Upper lobe of right lung (tissue), 1 donor: Measurements from ENCODE around the gene KAT6B. TPM values are rescaled to one million over a fixed set of nuclear protein-coding genes. Genes with fewer than 3 reads are reported as not detected.
"Not testable (repeated sequence)": the region's sequence is repeated elsewhere in the genome, so short reads cannot be mapped to it uniquely, and the experiment has no call there.

Experiments
- ATAC-seq: fragments of 200-7000 bp; cut with Tn5 transposase; one replicate; pipeline ENCODE4 v1.9.1; 2020; ENCODE audit warnings: mild to moderate bottlenecking, moderate library complexity
- DNase-seq: peaks from one replicate; pipeline ENCODE4 v3.0.0-alpha.2; 2020
- H3K27ac ChIP-seq: fragments of 200-600 bp; one replicate; pipeline ENCODE4 v1.8.0; 2022
- H3K27me3 ChIP-seq: fragments of 200-600 bp; one replicate; pipeline ENCODE4 v1.8.0; 2022; ENCODE audit warnings: mild to moderate bottlenecking
- H3K36me3 ChIP-seq: fragments of 200-600 bp; one replicate; pipeline ENCODE4 v1.8.0; 2022
- H3K4me1 ChIP-seq: fragments of 200-600 bp; one replicate; pipeline ENCODE4 v1.8.0; 2022
- H3K4me3 ChIP-seq: fragments of 200-600 bp; one replicate; pipeline ENCODE4 v1.8.0; 2022; ENCODE audit warnings: mild to moderate bottlenecking
- H3K9me3 ChIP-seq: fragments of 200-600 bp; one replicate; pipeline ENCODE4 v1.8.0; 2022
- intact Hi-C: fragments of 100-400 bp; cut with DNase I; formaldehyde crosslinking; loops from one replicate; pipeline ENCODE4 v1.11.0; 2022
- total RNA-seq: library from RNA; stranded (reverse); fragmentation: NEBNext Ultra II Directional; extraction: Animal tissue kit (Norgen Biotek cat#: 25700); gene quantifications from one replicate; pipeline ENCODE4 v1.2.1, GENCODE V29; 2021
- TF ChIP-seq, protein P1 (sequence below): fragments of 200-600 bp; IDR thresholded peaks from one replicate; pipeline ENCODE4 v1.8.0; 2022; ENCODE audit warnings: antibody characterized with exemption
- donor health status: DM: no; HTN: yes; CAD: no; lungs with severe emphysema.

The KAT6B gene
- total RNA-seq, 1 donor from 2014 or later: 45.4 TPM

DNA sequence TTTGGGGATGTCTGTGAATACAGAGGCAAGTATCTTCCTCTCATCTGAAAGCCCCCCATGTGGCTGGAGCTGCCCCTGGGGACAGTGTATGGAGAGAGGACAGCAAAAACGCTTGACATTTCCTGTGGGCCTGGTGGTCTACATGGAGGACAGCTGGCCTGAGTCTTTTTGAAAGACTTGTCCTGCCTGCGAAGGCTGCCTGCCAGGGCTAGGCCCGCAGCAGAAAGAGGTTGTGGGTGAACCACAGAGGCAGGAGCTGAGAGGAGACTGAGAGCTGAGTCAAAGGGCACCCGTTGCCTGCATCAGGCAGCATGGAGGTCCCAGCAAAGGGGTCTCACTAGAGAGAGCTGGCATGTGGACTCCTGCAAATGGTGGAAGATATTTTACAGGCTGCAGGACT, 66.4 kb downstream of the KAT6B start:
- Histone ChIP-seq H3K27ac (no peak overlapping the region), H3K36me3 (no peaks in the 10 kb centered on the region), H3K9me3 (no peaks in the 10 kb centered on the region), H3K4me3 (no peak overlapping the region), H3K27me3 (no peaks in the 10 kb centered on the region), H3K4me1 (peaks cover 18% of the 10 kb centered on the region)
- no peak for ATAC-seq
- DNase-seq: no peak
- TF ChIP-seq, protein P1, sequence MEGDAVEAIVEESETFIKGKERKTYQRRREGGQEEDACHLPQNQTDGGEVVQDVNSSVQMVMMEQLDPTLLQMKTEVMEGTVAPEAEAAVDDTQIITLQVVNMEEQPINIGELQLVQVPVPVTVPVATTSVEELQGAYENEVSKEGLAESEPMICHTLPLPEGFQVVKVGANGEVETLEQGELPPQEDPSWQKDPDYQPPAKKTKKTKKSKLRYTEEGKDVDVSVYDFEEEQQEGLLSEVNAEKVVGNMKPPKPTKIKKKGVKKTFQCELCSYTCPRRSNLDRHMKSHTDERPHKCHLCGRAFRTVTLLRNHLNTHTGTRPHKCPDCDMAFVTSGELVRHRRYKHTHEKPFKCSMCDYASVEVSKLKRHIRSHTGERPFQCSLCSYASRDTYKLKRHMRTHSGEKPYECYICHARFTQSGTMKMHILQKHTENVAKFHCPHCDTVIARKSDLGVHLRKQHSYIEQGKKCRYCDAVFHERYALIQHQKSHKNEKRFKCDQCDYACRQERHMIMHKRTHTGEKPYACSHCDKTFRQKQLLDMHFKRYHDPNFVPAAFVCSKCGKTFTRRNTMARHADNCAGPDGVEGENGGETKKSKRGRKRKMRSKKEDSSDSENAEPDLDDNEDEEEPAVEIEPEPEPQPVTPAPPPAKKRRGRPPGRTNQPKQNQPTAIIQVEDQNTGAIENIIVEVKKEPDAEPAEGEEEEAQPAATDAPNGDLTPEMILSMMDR: no peak
- intact Hi-C loops: no loop called here

DNA sequence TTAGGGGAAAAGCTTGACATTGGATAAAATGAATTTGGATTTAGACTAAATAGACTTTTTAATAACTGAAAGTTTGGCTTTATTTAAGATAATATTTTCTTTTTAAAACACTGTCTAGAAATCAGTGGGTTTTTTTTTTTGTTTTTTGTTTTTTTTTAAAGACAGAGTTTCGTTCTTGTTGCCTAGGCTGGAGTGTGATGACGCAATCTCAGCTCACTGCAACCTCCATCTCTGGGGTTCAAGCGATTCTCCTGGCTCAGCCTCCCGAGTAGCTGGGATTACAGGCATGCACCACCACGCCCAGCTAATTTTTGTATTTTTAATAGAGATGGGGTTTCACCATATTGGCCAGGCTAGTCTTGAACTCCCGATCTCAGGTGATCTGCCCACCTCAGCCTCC, 66.9 kb downstream of the KAT6B start:
- H3K4me1 ChIP-seq: peaks cover 23% of the 10 kb centered on the region
- intact Hi-C loops, H3K4me3 ChIP-seq: not testable (repeated sequence)

DNA sequence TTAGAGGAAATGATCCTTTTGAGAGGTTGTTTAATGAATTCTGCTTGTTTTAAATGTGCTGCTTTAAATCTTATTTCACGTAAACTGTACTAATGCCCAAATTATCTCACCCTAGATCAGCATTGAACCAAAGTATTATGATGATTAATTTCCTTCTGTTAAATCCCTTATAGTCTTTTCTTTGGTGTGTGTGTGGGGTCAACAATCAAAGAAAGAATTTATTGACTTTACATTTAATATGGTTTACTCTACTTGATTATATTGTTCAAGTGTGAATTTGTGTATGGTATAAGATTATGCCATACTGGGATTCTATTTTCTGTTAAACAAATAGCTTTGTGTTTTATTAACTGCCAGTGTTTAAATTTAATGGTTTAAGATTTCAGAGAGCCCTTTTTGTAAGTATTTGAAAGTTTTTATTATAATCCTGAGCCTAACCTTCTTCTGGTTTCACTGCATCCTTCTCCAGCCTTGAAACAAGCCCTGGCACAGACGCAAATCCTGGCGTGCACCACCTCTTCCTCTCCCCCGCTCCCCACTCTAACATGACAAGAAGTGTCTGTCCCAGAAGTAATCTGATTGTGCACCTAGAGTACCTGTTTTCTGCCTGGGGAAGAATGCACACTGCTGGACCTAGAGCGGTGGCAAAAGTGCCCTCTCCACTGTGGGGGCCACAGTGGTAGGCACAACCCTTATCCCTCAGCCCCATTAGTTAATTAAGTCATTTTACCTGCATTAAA, 70.6 kb downstream of the KAT6B start:
- DNase-seq: no peak
- H3K9me3 ChIP-seq: no peaks in the 10 kb centered on the region
- H3K27ac ChIP-seq: no peak overlapping the region
- no peaks in the 10 kb centered on the region for H3K36me3 ChIP-seq
- H3K4me3 ChIP-seq: no peak overlapping the region
- TF ChIP-seq, protein P1: no peak
- H3K27me3 ChIP-seq: no peaks in the 10 kb centered on the region
- intact Hi-C loops: no loop called here
- H3K4me1 ChIP-seq: peaks cover 29% of the 10 kb centered on the region
- ATAC-seq: no peak

More for the DNA sequence above, 66.9 kb downstream of the KAT6B start:
- DNase-seq, H3K27me3 ChIP-seq, ATAC-seq, H3K9me3 ChIP-seq, H3K36me3 ChIP-seq, H3K27ac ChIP-seq: not testable (repeated sequence)

DNA sequence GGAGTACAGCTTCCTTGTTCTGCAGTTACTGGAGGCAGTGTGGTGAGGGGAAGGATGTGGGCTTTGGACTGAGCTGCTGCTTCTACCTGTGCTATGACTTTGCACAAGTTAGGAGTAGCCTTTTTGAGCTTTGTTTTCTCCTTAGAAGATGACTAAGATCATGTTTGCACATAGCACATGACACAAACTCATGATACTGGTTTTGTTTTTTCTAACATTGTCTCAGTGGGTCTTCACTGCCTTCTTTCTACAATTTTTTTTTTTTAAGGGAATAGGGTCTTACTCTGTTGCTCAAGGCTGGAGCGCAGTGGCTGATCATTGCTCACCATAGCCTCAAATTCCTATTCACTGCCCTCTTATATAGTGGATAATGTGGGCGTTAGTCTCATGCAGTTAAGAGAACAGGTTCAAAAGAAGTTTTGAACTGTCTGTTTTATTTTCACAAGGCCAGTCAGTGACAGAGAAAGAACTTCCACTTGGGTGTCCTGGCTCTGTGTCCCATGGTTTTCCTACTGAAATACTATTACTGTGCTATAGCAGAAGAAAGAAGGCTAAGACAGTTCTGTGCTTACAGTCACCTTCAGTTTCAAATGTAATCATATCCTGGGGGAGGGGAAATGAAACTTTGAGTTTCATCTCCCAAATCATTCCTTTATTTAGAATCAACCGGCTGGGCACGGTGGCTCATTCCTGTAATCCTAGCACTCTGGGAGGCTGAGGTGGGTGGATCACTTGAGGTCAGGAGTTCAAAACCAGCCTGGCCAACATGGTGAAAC, 72.0 kb downstream of the KAT6B start:
- no peak overlapping the region for H3K27ac ChIP-seq
- no peaks in the 10 kb centered on the region for H3K36me3 ChIP-seq
- H3K4me1 ChIP-seq: peaks cover 29% of the 10 kb centered on the region

DNA sequence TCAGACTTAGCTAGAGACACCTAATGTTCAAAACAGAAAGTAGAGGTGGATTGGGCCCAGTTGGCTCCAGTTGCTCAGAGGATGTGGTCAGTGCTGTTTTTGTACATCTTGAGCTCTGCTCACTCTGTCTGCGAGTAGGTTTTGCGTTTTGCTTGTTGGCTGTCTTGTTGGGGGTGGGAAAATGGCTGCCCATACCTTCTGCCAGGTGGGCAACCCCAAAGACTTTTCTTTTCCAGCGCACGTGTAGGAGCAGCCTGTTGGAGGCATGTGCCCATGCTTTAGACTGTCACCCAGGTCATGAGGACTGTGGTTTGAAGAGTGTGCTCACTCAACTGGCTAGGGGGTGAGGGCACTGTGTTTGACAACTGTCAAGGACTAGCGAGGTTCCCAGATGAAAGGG, 73.9 kb downstream of the KAT6B start:
- TF ChIP-seq, protein P1: no peak
- intact Hi-C loops: no loop called here
- ATAC-seq: peak; percentile 33
- Histone ChIP-seq H3K4me1 (peaks cover 29% of the 10 kb centered on the region), H3K36me3 (no peaks in the 10 kb centered on the region), H3K27ac (no peak overlapping the region), H3K9me3 (no peaks in the 10 kb centered on the region), H3K27me3 (no peaks in the 10 kb centered on the region), H3K4me3 (no peak overlapping the region)
- DNase-seq: no peak

More for the DNA sequence above, 72.0 kb downstream of the KAT6B start:
- TF ChIP-seq, protein P1: no peak
- no peak for DNase-seq
- intact Hi-C loops: no loop called here
- no peaks in the 10 kb centered on the region for H3K27me3 ChIP-seq
- peak; percentile 25 for ATAC-seq
- no peak overlapping the region for H3K4me3 ChIP-seq
- no peaks in the 10 kb centered on the region for H3K9me3 ChIP-seq

DNA sequence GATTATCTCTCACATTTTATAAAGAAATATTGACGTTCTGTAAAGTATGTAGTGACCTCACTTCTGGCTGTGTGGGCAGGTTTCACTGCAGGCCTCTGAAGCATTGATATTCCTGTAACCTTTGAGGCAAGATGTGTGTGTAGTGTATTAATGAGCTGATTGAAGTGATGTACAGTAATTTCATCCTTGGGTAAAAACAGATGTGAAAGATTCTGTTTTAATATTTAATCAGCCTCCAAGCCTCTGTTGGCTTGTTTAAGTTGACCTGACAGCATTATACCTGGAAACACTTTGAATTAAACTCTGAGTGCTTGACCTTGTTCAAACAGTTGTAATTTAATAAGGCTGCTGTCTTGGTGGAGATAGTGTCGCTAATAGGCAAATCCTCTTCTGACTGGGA, 74.9 kb downstream of the KAT6B start:
- Histone ChIP-seq H3K27me3 (no peaks in the 10 kb centered on the region), H3K9me3 (no peaks in the 10 kb centered on the region), H3K4me1 (peaks cover 28% of the 10 kb centered on the region), H3K36me3 (no peaks in the 10 kb centered on the region), H3K27ac (no peak overlapping the region), H3K4me3 (no peak overlapping the region)
- DNase-seq (no peak), ATAC-seq (no peak)
- TF ChIP-seq, protein P1: no peak
- intact Hi-C loops: no loop called here
